Activated T-helper 17 cell treated with anti-CD3 and anti-CD28 coated beads, Interleukin-2, amount 50 U/mL, for 72 hours (primary cell): Measurements from ENCODE around the gene ITPKC. TPM values are rescaled to one million over a fixed set of nuclear protein-coding genes. Genes with fewer than 3 reads are reported as not detected.
"Not testable (repeated sequence)": the region's sequence is repeated elsewhere in the genome, so short reads cannot be mapped to it uniquely, and the experiment has no call there.

Experiments
- ATAC-seq: fragments of 150-1000 bp; cut with Tn5 transposase; replicated peaks from 2 replicates; pipeline ENCODE4 v1.10.0; 2021; ENCODE audit warnings: mild to moderate bottlenecking, moderate library complexity
- H3K27ac Mint-ChIP-seq: one replicate; pipeline ENCODE4 v1.8.0; 2022; ENCODE audit warnings: mixed read lengths
- H3K27me3 Mint-ChIP-seq: one replicate; pipeline ENCODE4 v1.8.0; 2022; ENCODE audit warnings: mixed read lengths
- H3K36me3 Mint-ChIP-seq: one replicate; pipeline ENCODE4 v1.8.0; 2022; ENCODE audit warnings: low read depth, mild to moderate bottlenecking, mixed read lengths
- H3K4me1 Mint-ChIP-seq: one replicate; pipeline ENCODE4 v1.8.0; 2022; ENCODE audit warnings: mixed read lengths
- H3K4me3 Mint-ChIP-seq: one replicate; pipeline ENCODE4 v1.8.0; 2022; ENCODE audit warnings: mild to moderate bottlenecking, mixed read lengths
- H3K9me3 Mint-ChIP-seq: one replicate; pipeline ENCODE4 v1.8.0; 2022; ENCODE audit warnings: mixed read lengths
- total RNA-seq, 2 donors: library from RNA; stranded (reverse); gene quantifications; one replicate each; pipeline ENCODE4 v1.2.3, GENCODE V29; 2022

The ITPKC gene
- total RNA-seq, 2 donors from 2014 or later: 7.0 to 14.5 TPM

DNA sequence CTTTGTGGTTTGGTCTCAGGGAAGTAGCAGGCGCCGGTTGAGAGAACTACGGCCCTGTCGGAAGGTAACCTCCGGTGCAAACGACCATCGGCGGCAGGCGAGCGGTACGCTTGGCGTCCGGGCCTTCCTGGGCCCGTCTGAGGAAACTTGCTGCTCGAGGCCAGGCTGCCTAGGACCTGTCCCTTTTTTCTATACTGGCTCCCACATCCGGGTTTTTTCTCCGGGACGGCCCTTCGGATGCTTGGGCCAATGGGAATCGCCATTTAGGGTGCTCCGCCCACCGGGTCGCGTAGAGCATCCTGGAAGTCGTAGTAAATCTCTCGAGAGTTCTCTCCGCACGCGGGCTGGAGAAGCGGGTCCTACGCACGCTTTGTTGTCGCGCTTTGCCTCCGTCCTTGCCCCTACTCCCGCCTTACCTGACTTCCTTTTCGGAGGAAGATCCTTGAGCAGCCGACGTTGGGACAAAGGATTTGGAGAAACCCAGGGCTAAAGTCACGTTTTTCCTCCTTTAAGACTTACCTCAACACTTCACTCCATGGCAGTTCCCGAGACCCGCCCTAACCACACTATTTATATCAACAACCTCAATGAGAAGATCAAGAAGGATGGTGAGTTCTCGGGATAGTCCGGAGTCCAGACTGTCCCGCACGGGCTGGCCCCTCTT lies 34.1 kb downstream of the ITPKC start, which contains the start of gene SNRPA:
Gene SNRPA, plus strand, starts transcription at position 330 of the 664 bp plus-strand sequence. Its CDS starts 206 bp downstream, at position 536.
- Mint-ChIP-seq H3K9me3 (no peaks in the 10 kb centered on the region), H3K27me3 (no peaks in the 10 kb centered on the region), H3K27ac (peak within 1 kb of the TSS; percentile 97), H3K4me3 (peak within 1 kb of the TSS; percentile 97), H3K36me3 (peaks cover 62% of the 10 kb centered on the region), H3K4me1 (peaks cover 18% of the 10 kb centered on the region)
- peak; percentile 74 for ATAC-seq

DNA sequence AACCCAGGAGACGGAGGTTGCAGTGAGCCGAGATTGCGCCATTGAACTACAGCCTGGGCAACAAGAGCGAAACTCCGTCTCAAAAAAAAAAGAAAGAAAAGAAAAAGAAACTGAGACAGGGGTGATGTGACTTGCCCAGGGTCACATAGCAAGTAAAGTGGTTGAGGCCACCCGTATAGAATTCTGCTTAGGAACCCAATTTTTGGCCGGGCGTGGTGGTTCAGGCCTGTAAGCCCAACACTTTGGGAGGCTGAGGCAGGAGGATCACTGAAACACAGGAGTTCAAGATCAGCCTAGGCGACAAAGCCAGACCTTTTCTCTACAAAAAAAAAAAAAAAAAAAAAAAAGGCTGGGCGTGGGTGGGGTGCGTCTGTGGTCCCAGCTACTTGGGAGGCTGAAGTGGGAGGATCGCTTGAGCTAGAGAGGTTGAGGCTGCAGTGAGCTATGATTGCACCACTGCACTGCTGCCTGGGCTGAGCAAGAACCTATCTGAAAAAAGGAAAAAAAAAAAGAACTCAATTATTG lies 35.4 kb downstream of the ITPKC start:
- Mint-ChIP-seq H3K4me3 (peak overlapping the region; percentile 97), H3K27ac (peak overlapping the region; percentile 97), H3K36me3 (peaks cover 75% of the 10 kb centered on the region), H3K9me3 (no peaks in the 10 kb centered on the region), H3K27me3 (no peaks in the 10 kb centered on the region), H3K4me1 (peaks cover 25% of the 10 kb centered on the region)
- ATAC-seq: no peak

DNA sequence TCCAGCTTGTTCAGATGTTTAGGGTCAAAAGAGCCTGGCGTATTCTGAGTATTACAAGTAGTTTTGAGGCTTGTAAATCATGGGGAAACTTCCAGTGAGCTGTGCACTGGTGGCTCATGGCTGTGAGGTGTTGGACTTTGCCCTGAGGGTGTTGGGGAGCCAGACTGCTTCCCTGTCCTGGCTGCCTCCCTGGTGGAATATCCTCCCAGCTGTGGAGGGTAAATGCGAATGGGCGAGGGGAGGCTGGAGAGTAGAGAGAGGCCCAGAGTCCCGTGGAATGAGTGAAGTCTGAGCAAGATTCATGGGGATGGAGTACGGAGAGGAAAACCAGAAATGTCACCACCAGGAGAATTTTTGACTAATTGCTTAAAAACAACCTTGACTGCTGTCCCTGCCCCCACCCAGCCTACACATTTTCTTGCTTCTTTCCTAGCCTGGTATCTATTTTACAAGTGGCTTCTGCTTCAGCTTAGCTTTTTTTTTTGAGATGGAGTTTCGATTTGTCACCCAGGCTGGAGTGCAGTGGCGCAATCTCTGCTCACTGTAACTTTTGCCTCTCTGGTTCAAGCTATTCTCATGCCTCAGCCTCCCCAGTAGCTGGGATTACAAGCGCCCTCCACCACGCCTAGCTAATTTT lies 37.8 kb downstream of the ITPKC start:
- Mint-ChIP-seq H3K36me3 (peaks cover 99% of the 10 kb centered on the region), H3K27me3 (no peaks in the 10 kb centered on the region), H3K9me3 (no peaks in the 10 kb centered on the region), H3K27ac (peak overlapping the region; percentile 86), H3K4me3 (peak overlapping the region; percentile 97), H3K4me1 (peaks cover 29% of the 10 kb centered on the region)
- peak; percentile 7 for ATAC-seq

DNA sequence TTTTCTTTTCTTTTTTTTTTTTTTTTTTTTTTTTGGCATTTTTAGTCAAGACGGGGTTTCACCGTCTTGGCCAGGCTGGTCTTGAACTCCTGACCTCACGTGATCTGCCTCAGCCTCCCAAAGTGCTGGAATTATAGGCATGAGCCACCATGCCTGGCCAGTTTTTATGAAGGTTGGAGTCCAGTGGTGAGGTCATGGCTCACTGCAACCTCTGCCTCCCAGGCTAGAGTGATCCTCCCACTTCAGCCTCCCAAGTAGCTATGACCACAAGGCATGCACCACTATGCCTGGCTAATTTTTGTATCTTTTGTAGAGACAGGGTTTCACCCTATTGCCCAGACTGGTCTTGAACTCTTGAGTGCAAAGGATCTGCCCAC lies 38.3 kb downstream of the ITPKC start:
- Mint-ChIP-seq H3K4me1 (peaks cover 33% of the 10 kb centered on the region), H3K36me3 (peaks cover 99% of the 10 kb centered on the region), H3K9me3 (no peaks in the 10 kb centered on the region), H3K4me3 (peak overlapping the region; percentile 97), H3K27ac (peak overlapping the region; percentile 86), H3K27me3 (no peaks in the 10 kb centered on the region)
- ATAC-seq: no peak

DNA sequence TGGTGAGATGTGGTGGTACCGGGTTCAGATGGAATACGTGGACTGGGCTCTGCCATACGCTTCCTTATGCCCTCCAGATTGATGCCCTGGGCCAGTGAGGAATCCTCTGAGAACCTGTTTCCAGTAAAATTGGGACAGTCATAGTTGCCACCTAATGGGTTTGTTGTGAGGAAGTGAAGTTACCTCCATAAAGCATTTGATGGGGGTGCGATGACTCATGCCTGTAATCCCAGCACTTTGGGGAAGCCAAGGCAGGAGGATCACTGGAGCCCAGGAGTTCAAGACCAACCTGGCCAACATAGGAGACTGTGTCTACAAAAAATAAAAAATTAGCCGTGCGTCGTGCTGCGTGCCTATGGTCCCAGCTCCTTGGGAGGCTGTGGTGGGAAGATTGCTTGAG lies 38.9 kb downstream of the ITPKC start:
- Mint-ChIP-seq H3K4me3 (peak overlapping the region; percentile 97), H3K36me3 (peaks cover 99% of the 10 kb centered on the region), H3K27ac (peak overlapping the region; percentile 86), H3K4me1 (peaks cover 36% of the 10 kb centered on the region), H3K9me3 (no peaks in the 10 kb centered on the region), H3K27me3 (no peaks in the 10 kb centered on the region)
- ATAC-seq: no peak

DNA sequence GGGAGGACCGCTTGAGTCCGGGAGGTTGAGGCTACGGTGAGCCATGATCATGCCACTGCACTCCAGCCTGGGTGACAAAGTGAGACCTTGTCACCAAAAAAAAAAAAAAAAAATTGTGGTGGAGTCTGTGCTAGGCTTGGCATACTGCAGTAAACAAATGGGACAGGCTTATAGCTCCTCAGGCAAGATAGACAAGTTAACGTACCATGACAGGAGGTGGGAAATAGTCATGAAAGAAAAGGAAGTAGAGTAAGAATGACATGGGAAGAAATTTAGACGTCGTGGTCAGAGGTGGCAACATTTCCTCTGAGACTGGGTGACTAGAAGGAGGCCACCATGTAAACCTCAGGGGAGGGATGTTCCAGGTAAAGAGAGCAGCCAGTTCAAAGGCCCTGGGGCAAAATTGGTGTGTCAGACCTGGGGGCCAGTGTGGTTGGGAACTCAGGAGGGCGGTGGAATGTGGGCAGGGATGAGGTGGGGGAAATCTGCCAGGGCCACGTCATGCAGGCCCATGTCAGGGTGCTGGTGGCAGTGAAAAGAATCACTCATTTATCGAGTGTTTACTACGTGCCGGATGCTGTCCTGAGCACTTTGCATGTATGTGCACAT lies 39.7 kb downstream of the ITPKC start:
- H3K4me1 Mint-ChIP-seq: peaks cover 39% of the 10 kb centered on the region
- H3K27ac Mint-ChIP-seq: peak overlapping the region; percentile 86
- H3K27me3 Mint-ChIP-seq: no peaks in the 10 kb centered on the region
- H3K9me3 Mint-ChIP-seq: no peaks in the 10 kb centered on the region
- peak overlapping the region; percentile 97 for H3K4me3 Mint-ChIP-seq
- ATAC-seq: peak; percentile 81
- peaks cover 99% of the 10 kb centered on the region for H3K36me3 Mint-ChIP-seq

DNA sequence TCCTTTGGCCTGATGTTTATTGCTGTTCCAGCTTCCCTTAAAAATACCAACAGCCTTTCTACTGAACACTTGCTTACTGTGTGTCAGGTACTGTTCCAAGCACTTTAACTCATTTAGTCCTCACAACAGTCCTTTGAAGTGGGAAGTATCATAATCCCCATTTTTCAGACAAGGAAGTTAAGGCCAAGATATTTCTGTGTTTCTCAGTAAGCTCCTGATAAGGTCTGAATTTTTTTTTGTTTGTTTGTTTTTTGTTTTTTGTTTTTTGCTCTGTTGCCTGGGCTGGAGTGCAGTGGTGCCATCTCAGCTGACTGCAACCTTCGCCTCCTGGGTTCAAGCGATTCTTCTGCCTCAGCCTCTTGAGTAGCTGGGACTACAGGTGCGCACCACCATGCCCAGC lies 41.6 kb downstream of the ITPKC start:
- H3K4me1 Mint-ChIP-seq: peaks cover 48% of the 10 kb centered on the region
- H3K27me3 Mint-ChIP-seq: no peaks in the 10 kb centered on the region
- H3K36me3 Mint-ChIP-seq: peaks cover 100% of the 10 kb centered on the region
- no peaks in the 10 kb centered on the region for H3K9me3 Mint-ChIP-seq
- ATAC-seq: no peak
- peak overlapping the region; percentile 42 for H3K4me3 Mint-ChIP-seq
- peak overlapping the region; percentile 61 for H3K27ac Mint-ChIP-seq

DNA sequence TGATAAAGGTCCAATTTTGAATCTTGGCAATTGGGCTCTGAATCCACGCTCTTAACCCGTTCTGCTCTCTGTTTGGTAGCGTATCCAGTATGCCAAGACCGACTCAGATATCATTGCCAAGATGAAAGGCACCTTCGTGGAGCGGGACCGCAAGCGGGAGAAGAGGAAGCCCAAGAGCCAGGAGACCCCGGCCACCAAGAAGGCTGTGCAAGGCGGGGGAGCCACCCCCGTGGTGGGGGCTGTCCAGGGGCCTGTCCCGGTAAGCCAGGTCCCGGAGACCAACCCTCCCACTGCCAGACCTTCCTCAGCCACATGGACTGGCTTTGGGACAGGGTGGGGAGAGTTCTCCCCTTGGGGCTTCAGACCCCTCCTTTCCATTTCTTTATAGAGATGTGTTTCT lies 42.4 kb downstream of the ITPKC start:
- H3K27me3 Mint-ChIP-seq: no peaks in the 10 kb centered on the region
- peaks cover 54% of the 10 kb centered on the region for H3K4me1 Mint-ChIP-seq
- ATAC-seq: no peak
- no peaks in the 10 kb centered on the region for H3K9me3 Mint-ChIP-seq
- peak overlapping the region; percentile 2 for H3K4me3 Mint-ChIP-seq
- H3K36me3 Mint-ChIP-seq: peaks cover 100% of the 10 kb centered on the region
- H3K27ac Mint-ChIP-seq: peak overlapping the region; percentile 37

DNA sequence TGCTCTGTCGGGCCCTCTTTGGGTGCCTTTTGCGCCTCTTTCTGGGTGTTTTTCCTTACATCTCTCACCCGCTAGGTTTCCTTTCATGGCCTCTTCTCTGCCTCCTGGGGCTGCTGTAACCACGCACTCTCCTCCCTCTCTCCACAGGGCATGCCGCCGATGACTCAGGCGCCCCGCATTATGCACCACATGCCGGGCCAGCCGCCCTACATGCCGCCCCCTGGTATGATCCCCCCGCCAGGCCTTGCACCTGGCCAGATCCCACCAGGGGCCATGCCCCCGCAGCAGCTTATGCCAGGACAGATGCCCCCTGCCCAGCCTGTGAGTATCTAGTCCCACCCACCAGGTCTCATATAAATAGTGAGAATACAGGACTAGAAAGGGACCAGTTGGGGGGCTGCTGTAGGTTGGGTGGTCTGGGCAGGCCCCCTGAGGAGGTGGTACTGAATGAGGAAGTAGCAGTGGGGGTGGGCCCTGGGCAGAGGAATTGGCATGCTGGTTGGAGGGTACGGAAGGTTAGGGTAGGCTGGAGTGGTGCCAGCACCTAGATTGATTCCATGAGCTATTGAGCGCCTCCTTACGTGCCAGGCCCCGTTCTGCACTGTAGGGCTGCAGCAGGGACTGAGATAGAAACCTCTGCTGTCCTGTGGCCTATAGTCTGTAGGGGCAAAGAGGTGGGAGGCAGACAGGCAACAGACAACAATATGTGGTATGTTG lies 46.0 kb downstream of the ITPKC start:
- peaks cover 40% of the 10 kb centered on the region for H3K4me1 Mint-ChIP-seq
- H3K9me3 Mint-ChIP-seq: no peaks in the 10 kb centered on the region
- no peak for ATAC-seq
- peak overlapping the region; percentile 66 for H3K27ac Mint-ChIP-seq
- no peaks in the 10 kb centered on the region for H3K27me3 Mint-ChIP-seq
- H3K4me3 Mint-ChIP-seq: no peak overlapping the region
- H3K36me3 Mint-ChIP-seq: peaks cover 99% of the 10 kb centered on the region

DNA sequence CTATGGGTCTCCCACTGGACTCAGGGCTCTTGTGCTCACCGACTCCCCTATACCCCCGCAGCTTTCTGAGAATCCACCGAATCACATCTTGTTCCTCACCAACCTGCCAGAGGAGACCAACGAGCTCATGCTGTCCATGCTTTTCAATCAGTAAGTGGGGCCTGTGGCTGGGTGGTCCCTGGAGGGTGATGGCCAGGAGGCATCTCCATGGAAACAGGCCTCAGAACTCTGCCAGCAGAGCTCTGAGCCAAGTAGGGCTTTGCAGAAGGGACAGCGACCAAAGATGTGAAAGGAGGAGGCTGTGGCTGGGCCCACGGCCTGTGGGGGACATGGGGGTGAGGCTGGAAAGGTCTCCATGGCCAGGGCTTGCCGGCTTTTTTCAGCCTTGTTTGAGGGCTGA lies 46.6 kb downstream of the ITPKC start:
- Mint-ChIP-seq H3K36me3 (peaks cover 95% of the 10 kb centered on the region), H3K9me3 (no peaks in the 10 kb centered on the region), H3K4me1 (peaks cover 40% of the 10 kb centered on the region), H3K4me3 (no peak overlapping the region), H3K27me3 (no peaks in the 10 kb centered on the region), H3K27ac (peak overlapping the region; percentile 66)
- ATAC-seq: no peak

DNA sequence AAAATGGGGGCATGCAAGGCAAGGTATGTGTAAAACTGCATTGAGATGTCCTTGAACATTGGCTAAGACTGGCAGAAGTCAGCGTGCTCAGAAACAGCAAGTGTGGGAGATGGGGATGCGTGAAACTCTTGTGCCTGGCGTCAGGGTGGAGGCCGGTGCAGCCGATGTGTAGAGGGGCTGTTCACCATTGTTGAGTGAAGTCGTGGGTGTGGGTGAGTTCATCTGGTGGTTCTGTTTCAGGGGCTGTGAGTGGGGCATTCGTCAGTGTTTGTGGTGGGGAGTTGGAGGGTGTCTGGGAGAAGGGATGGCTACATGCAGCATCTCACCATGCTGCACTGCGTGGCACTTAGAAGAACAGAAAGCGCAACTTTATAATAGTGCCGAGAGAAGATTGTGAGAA lies 47.1 kb downstream of the ITPKC start:
- H3K27ac Mint-ChIP-seq: peak overlapping the region; percentile 66
- no peak overlapping the region for H3K4me3 Mint-ChIP-seq
- H3K4me1 Mint-ChIP-seq: peaks cover 40% of the 10 kb centered on the region
- no peaks in the 10 kb centered on the region for H3K27me3 Mint-ChIP-seq
- ATAC-seq: peak; percentile 31
- no peaks in the 10 kb centered on the region for H3K9me3 Mint-ChIP-seq
- peaks cover 95% of the 10 kb centered on the region for H3K36me3 Mint-ChIP-seq

DNA sequence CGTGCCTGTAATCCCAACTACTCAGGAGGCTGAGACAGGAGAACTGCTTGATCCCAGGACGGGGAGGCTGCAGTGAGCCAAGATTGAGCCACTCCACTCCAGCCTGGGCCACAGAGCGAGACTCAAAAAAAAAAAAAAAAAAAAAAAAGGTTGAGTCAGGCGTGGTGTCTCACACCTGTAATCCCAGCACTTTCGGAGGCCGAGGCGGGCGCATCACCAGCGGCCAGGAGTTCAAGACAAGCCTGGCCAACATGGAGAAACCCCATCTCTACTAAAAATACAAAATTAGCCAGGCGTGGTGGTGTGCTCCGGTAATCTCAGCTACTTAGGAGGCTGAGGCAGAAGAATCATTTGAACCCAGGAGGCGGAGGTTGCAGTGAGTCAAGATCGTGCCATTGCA lies 49.5 kb downstream of the ITPKC start:
- H3K27ac Mint-ChIP-seq, H3K9me3 Mint-ChIP-seq, ATAC-seq, H3K4me3 Mint-ChIP-seq, H3K27me3 Mint-ChIP-seq: not testable (repeated sequence)
- H3K36me3 Mint-ChIP-seq: peaks cover 88% of the 10 kb centered on the region
- peaks cover 31% of the 10 kb centered on the region for H3K4me1 Mint-ChIP-seq

DNA sequence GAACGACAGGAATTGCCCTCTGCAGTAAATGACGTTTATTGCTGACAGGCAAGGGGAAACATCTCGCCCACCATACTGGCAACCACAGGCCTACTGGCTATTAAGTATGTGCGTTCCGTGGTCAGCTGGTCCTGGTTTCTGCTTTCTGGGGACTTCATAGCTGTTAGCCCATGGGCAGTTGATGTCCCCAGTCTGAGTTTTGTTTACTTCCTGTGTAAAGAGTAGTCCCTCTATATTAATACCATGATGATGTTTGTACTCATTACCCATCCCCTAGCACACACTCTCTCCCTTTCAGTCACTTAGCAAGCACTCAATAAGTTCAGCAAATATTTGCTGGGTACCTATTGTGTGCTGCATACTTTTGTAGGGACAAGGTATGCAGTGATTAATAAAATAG lies 52.0 kb downstream of the ITPKC start:
- Mint-ChIP-seq H3K27ac (peak overlapping the region; percentile 22), H3K4me3 (no peak overlapping the region), H3K27me3 (no peaks in the 10 kb centered on the region), H3K9me3 (peaks cover 4% of the 10 kb centered on the region), H3K4me1 (peaks cover 12% of the 10 kb centered on the region), H3K36me3 (peaks cover 63% of the 10 kb centered on the region)
- ATAC-seq: peak; percentile 19

DNA sequence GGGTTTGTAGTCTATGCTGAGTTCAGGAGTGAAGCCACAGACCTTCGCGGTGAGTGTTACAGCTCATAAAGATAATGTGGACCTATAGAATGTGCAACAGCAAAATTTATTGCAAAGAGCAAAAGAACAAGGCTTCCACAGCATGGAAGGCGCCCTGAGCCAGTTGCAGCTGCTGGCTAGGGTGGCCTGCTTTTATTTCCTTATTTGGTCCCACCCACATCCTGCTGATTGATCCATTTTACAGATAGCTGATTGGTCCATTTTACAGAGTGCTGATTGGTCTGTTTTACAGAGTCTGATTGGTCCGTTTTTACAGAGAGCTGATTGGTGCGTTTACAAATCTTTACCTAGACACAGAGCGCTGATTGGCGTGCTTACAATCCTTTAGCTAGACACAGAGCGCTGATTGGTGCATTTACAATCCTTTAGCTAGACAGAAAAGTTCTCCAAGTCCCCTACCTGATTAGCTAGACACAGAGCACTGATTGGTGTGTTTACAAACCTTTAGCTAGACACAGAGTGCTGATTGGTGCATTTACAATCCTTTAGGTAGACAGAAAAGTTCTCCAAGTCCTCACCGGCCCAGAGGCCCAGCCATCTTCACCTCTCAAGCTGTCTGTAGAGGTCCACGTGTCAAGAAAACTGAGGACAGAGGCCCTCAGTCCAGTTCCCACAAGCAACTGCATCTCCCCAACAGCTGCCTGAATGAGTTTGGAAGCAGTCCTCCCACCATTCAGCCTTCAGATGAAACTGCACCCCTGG lies 54.4 kb downstream of the ITPKC start:
- not testable (repeated sequence) for H3K27ac Mint-ChIP-seq, H3K9me3 Mint-ChIP-seq, H3K4me1 Mint-ChIP-seq, H3K4me3 Mint-ChIP-seq, H3K27me3 Mint-ChIP-seq
- H3K36me3 Mint-ChIP-seq: peaks cover 39% of the 10 kb centered on the region
- peak; percentile 18 for ATAC-seq
